OCI-LY7 (cell line): Measurements from ENCODE around the gene FGD5.

Experiments used
- CTCF ChIP-seq: fragments of 200-600 bp; sonication (generic); conservative IDR thresholded peaks from 2 replicates; pipeline ENCODE4 v1.5.1; 2014; ENCODE audit warnings: mild to moderate bottlenecking, antibody characterized with exemption, low read length, moderate library complexity, mixed read lengths
- EZH2phosphoT487 ChIP-seq: fragments of 200-600 bp; sonication (generic); IDR thresholded peaks from 2 replicates; pipeline ENCODE4 v1.6.1; 2018; ENCODE audit warnings: low read depth, borderline replicate concordance, mild to moderate bottlenecking, mixed run types, antibody characterized with exemption, low read length, moderate library complexity, mixed read lengths

DNA sequence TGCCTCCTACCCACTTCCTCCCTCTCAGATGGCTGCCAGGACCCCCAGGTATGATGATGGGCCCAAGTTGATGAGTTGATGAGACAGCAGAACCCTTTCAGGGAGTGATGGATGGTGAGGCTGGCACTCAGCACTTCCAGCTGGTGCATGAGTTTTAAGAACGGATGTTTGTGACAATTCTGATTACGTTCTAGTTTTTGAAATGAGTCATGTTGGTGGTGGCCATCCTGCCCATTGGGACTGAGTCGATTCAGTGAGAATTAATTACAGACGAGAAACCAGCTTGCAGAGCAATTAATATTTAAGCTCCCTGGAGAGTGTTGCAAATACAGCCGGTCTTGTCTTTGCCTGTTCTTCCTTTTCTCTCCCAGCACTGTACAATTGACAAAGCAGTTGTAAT, 71.7 kb downstream of the FGD5 start:
- TF ChIP-seq CTCF (no peak), EZH2phosphoT487 (no peak)
